IPS-18c (cell line): ENCODE results near the gene SLC25A13.
"Not testable (repeated sequence)": the region's sequence is repeated elsewhere in the genome, so short reads cannot be mapped to it uniquely, and the experiment has no call there.

Experiments used
- H3K4me3 ChIP-seq: 2 replicates; pipeline ENCODE4 v1.7.0; 2013; ENCODE audit warnings: low read depth, mild to moderate bottlenecking, low read length, moderate library complexity; ENCODE audit not compliant: insufficient read depth
- H3K9me3 ChIP-seq: one replicate; pipeline ENCODE4 v1.6.1; 2013; ENCODE audit warnings: mild to moderate bottlenecking, low read length, moderate library complexity; ENCODE audit not compliant: control insufficient read depth, insufficient read depth

Gene SLC25A13

DNA sequence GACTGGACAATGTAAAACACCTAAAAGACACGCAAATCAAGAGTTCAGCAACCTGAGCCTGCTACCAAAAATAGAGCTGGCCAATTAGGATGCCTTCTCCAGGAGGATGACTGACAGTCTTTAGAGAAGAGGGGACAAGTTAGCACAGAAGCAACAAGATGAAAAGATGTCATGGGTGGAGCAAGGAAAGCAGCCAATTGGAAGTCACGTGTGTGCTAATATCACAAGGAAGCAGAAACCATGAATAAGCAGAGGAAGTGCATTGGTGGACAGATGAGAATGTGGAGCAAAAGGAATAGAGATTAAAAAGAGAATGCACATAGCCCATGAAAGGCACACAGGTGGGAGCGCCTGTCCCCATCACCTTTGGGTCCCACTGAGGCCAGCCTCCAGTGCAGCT is 148.1 kb downstream of the SLC25A13 start:
- Histone ChIP-seq H3K4me3 (no peak overlapping the region), H3K9me3 (no peaks in the 10 kb centered on the region)

GRCh38 chr7:96169439-96169838 is 152.5 kb downstream of the SLC25A13 start:
- no peak overlapping the region for H3K4me3 ChIP-seq

GRCh38 chr7:96167424-96167823 is 154.5 kb downstream of the SLC25A13 start:
- H3K9me3 ChIP-seq, result no peaks in the 10 kb centered on the region
- H3K4me3 ChIP-seq, result no peak overlapping the region

More at GRCh38 chr7:96169439-96169838, 152.5 kb downstream of the SLC25A13 start:
- no peaks in the 10 kb centered on the region for H3K9me3 ChIP-seq

GRCh38 chr7:96161897-96162296 is 160.0 kb downstream of the SLC25A13 start:
- H3K4me3 ChIP-seq, result no peak overlapping the region
- H3K9me3 ChIP-seq, result no peaks in the 10 kb centered on the region

DNA sequence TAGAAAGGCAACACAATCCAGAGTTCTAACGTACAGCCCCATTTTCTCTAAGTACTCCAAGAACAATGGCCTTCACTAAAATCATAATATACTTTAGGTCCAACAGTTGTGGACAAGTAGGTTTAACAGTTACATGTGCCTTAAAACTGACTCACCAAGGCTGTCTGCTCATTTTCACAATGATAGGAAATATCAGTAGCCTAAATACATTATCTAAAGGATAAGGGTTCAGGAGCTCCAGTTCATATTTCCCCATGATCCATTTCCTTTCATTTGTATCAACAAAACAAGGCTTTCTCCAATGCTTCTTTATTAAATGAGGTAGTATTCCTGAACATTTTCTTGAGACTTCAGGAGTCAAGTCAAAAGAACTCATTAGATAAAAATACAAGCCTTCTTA is 164.0 kb downstream of the SLC25A13 start:
- Histone ChIP-seq H3K4me3 (no peak overlapping the region), H3K9me3 (no peaks in the 10 kb centered on the region)

GRCh38 chr7:96154506-96154905 is 167.4 kb downstream of the SLC25A13 start:
- not testable (repeated sequence) for H3K9me3 ChIP-seq

DNA sequence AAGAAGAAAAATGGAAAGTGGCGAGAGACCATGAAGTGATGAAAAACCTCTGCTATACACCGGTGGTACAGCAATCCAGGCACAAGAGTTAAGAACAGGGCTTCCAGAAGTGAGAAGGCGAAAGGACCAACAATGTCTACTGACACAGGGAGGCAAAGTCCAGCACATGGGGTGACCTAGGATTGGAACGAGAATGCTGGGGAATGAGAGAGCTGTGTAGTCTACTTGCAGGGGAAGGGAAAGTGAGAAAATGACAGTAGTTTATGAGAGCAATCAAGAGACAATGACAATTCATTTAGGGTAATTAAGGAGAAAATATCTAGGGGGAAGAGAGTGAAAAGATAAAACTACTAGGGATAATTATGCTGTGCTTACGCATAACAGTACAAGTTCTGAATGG is 169.2 kb downstream of the SLC25A13 start:
- Histone ChIP-seq H3K4me3 (no peak overlapping the region), H3K9me3 (peaks cover 2% of the 10 kb centered on the region)

More at GRCh38 chr7:96154506-96154905, 167.4 kb downstream of the SLC25A13 start:
- H3K4me3 ChIP-seq, result not testable (repeated sequence)

- peaks cover 2% of the 10 kb centered on the region for H3K9me3 ChIP-seq
Measured at GRCh38 chr7:96151889-96152288, 170.0 kb downstream of the SLC25A13 start.

GRCh38 chr7:96144260-96144526 is 177.7 kb downstream of the SLC25A13 start:
- no peak overlapping the region for H3K4me3 ChIP-seq
- no peaks in the 10 kb centered on the region for H3K9me3 ChIP-seq

More at GRCh38 chr7:96151889-96152288, 170.0 kb downstream of the SLC25A13 start:
- no peak overlapping the region for H3K4me3 ChIP-seq

GRCh38 chr7:96143495-96144259 is 178.2 kb downstream of the SLC25A13 start:
- H3K4me3 ChIP-seq, result no peak overlapping the region
- no peaks in the 10 kb centered on the region for H3K9me3 ChIP-seq

- Histone ChIP-seq H3K4me3 (no peak overlapping the region), H3K9me3 (no peaks in the 10 kb centered on the region)
Measured at GRCh38 chr7:96136600-96137239, 185.2 kb downstream of the SLC25A13 start.

DNA sequence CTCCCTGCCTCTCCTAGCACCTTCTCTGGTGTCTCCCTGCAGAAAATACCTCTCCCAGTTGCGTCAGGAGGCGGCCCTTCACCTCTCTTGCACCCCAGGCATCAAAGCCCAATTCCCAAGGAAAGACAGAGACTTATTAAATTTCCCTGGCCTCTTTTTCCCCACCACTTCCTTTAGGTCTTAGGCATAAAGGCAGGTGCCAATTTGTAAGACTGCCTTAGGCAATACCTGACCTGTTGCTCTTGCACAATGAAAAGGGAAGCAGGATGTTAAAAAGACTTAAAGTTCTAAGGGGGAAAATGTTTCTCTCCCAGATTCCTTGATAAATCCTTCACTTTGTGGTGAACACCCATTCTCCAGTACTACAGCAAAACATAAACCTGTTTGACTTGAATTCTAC is 186.7 kb downstream of the SLC25A13 start:
- H3K4me3 ChIP-seq, result no peak overlapping the region
- H3K9me3 ChIP-seq, result no peaks in the 10 kb centered on the region

- H3K9me3 ChIP-seq, result no peaks in the 10 kb centered on the region
- H3K4me3 ChIP-seq, result no peak overlapping the region
Measured at GRCh38 chr7:96131525-96131924, 190.4 kb downstream of the SLC25A13 start.

DNA sequence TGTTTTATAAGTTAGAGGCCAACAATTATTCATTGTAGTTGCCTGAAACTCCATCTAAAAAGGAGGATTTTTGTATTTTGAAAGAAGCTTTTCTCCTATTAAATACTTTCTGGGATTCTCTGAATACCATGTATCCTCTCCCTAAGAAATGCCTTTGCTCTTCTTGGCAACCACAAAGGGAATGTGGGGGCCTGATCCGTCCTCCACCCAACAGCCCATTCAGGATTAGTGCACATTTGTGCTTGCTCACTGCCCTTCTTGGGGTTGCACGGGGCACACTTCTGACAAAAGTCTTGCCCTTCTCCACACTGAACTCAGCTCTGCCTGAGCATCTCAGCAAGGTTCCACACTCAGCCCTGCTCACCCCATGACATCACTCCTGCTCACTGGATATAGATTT is 194.2 kb downstream of the SLC25A13 start:
- H3K4me3 ChIP-seq, result no peak overlapping the region
- H3K9me3 ChIP-seq, result no peaks in the 10 kb centered on the region

- H3K4me3 ChIP-seq, result no peak overlapping the region
- H3K9me3 ChIP-seq, result no peaks in the 10 kb centered on the region
Measured at GRCh38 chr7:96126382-96126781, 195.5 kb downstream of the SLC25A13 start.

GRCh38 chr7:96122746-96123145 is 199.2 kb downstream of the SLC25A13 start:
- no peaks in the 10 kb centered on the region for H3K9me3 ChIP-seq
- H3K4me3 ChIP-seq, result no peak overlapping the region

GRCh38 chr7:96121752-96122151 is 200.1 kb downstream of the SLC25A13 start:
- H3K9me3 ChIP-seq, result no peaks in the 10 kb centered on the region
- H3K4me3 ChIP-seq, result no peak overlapping the region

DNA sequence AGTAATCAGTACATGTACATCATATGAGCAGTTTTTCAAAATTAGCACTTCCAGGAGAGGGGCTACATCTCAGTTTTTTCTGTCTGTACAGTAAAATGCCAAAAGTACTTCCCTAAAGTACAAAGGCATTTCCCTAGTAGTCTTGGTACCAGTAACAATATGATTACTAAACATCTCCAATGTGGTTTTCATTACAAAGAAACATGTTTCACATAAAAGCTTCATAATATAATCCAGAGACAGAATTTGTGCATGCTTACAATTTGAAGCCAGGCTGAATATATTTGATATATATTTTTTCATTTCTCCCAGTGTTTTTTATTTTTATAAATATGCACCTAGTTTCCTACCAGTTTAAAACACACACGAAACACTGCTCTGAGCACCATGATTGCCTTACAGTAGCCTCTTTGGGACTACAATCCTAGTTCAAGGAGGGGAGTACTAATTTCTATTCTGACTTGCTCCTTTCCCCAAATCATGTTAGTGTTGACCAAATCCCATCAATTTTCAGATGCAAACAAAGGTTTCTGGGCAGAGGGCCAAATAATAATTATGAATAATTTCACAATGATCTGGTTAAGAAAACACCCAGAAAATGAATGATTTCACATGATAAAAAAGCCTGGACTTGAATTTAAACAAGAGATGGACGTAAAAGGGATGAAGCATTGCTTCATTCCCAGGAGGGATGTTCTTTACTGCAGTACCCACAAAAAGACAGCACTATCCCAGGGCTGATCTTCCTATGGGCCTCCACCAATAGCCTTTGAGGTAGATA is 201.3 kb downstream of the SLC25A13 start:
- Histone ChIP-seq H3K4me3 (no peak overlapping the region), H3K9me3 (no peaks in the 10 kb centered on the region)
